Breast epithelium (tissue), 4 donors: ENCODE data around the gene THTPA. TPM values are rescaled to one million over a fixed set of nuclear protein-coding genes. Genes with fewer than 3 reads are reported as not detected.

ENCODE experiments used
- DNase-seq, 2 donors: peaks; one replicate each; pipeline ENCODE4 v3.0.0-alpha.2; 2019; ENCODE audit warnings: low spot score in 2 of 2
- H3K27ac ChIP-seq, 2 donors: fragments of 200-600 bp; sonication (generic) in 1 of 2; one replicate each; pipeline ENCODE4 v1.5.1; 2016 to 2019; ENCODE audit warnings: mild to moderate bottlenecking in 1 of 2
- H3K27me3 ChIP-seq, 2 donors: fragments of 200-600 bp; sonication (generic) in 1 of 2; one replicate each; pipeline versions ENCODE4 v1.5.1 to v1.6.0; 2017 to 2019; ENCODE audit warnings: control low read depth in 1 of 2, mild to moderate bottlenecking in 1 of 2
- H3K36me3 ChIP-seq: fragments of 200-600 bp; one replicate; pipeline ENCODE4 v1.5.1; 2019
- H3K4me1 ChIP-seq, 2 donors: fragments of 200-600 bp; sonication (generic); one replicate each; pipeline ENCODE4 v1.5.1; 2016 to 2019; ENCODE audit warnings: control low read depth in 1 of 2
- H3K4me3 ChIP-seq, 3 donors: fragments of 200-600 bp; sonication (generic); 1 replicate in 2 of 3; 2 replicates in 1 of 3; pipeline ENCODE4 v1.5.1; 2016 to 2019; ENCODE audit warnings: mild to moderate bottlenecking in 3 of 3, moderate library complexity in 2 of 3
- H3K9me3 ChIP-seq, 2 donors: fragments of 200-600 bp; sonication (generic) in 1 of 2; one replicate each; pipeline ENCODE4 v1.5.1; 2016 to 2019; ENCODE audit warnings: control low read depth in 1 of 2
- CTCF ChIP-seq, 3 donors: fragments of 450-650 bp; IDR thresholded peaks; one replicate each; pipeline ENCODE4 v1.5.1; 2016 to 2017; ENCODE audit warnings: antibody characterized with exemption in 3 of 3, mild to moderate bottlenecking in 3 of 3, moderate library complexity in 3 of 3
- POLR2A ChIP-seq: fragments of 450-650 bp; IDR thresholded peaks from one replicate; pipeline ENCODE4 v1.6.1; 2016; ENCODE audit warnings: antibody characterized with exemption, mild to moderate bottlenecking, moderate library complexity
- POLR2AphosphoS5 ChIP-seq, 3 donors: sonication (generic); formaldehyde crosslinking; IDR thresholded peaks; one replicate each; pipeline ENCODE4 v1.6.1; 2017; ENCODE audit warnings: antibody characterized with exemption in 3 of 3
- intact Hi-C: fragments of 100-400 bp; cut with DNase I; formaldehyde crosslinking; loops from one replicate; pipeline ENCODE4 v1.15.1; 2023; ENCODE audit warnings: low total_unique reads
- total RNA-seq, 3 donors: library from RNA; depleted of rRNA; stranded (reverse); fragments of >200 nt; gene quantifications; one replicate each; pipeline ENCODE4 v1.1.0, GENCODE V29; 2016

THTPA gene
- total RNA-seq, 3 donors from 2014 or later, result 13.6 to 22.1 (median 21.0) TPM

DNA sequence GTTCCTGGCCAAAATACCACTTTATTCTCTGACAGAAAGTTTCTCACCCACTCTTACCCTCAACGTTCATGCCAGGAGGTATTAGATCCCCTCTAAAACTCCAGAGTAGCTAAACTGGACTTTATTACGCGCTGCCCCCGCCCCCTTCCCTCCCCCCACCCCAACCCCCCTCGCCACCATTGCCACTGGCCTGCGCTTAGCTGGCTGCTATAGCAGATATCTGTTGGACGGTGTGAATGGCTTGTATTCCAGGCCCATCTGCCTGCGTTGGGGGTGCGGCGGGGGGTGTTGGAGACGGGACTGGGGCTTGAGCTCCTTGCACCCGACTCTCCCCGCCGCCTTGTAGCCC is 564 bp upstream of the THTPA start:
- intact Hi-C loops, result loop anchor here (10.0 kb wide), 1 partner anchor 251 kb away; the partner anchor contains the start of genes BCL2L2 and PPP1R3E
- no peak for DNase-seq
- Histone ChIP-seq H3K4me3 (peak overlapping the region; percentile 75 to 97 (median 86)), H3K27ac (peak overlapping the region; percentile 93), H3K9me3 (no peaks in the 10 kb centered on the region), H3K27me3 (no peaks in the 10 kb centered on the region), H3K36me3 (no peaks in the 10 kb centered on the region), H3K4me1 (no peaks in the 10 kb centered on the region)
- TF ChIP-seq POLR2AphosphoS5 (IDR thresholded peaks at IDR 0.05) (no peak), CTCF (IDR thresholded peaks at IDR 0.05) (no peak), POLR2A (no peak)

DNA sequence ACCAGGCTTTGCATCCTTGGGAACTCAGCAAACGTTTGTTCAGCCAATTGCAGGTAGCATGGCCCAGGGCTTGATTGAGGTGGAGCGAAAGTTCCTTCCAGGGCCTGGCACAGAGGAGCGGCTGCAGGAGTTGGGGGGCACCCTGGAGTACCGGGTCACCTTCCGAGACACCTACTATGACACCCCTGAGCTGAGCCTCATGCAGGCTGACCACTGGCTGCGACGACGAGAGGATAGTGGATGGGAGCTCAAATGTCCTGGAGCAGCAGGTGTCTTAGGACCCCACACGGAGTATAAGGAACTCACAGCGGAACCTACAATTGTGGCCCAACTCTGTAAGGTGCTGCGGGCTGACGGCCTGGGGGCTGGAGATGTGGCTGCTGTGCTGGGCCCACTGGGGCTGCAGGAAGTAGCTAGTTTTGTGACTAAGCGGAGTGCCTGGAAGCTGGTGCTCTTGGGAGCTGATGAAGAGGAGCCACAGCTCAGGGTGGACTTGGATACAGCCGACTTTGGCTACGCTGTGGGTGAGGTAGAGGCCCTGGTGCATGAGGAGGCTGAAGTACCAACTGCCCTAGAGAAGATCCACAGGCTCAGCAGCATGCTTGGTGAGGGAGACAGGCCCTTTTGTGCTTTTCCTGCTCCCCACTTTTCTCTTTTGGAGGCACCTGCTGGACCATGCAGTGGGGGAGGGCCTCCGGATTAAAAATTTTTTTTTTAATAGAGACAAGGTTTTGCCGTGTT is 799 bp downstream of the THTPA start:
- H3K9me3 ChIP-seq, result no peaks in the 10 kb centered on the region
- no peaks in the 10 kb centered on the region for H3K36me3 ChIP-seq
- no peaks in the 10 kb centered on the region for H3K27me3 ChIP-seq
- peak overlapping the region; percentile 93 for H3K27ac ChIP-seq
- no peaks in the 10 kb centered on the region for H3K4me1 ChIP-seq
- H3K4me3 ChIP-seq, result peak overlapping the region; percentile 75 to 97 (median 86)
- no peak for DNase-seq
- intact Hi-C loops, result loop anchor here (10.0 kb wide), 1 partner anchor 252 kb away; the partner anchor contains the start of genes BCL2L2 and PPP1R3E
- no peak for TF ChIP-seq POLR2AphosphoS5 (IDR thresholded peaks at IDR 0.05)
- no peak for TF ChIP-seq POLR2A
- no peak for TF ChIP-seq CTCF (IDR thresholded peaks at IDR 0.05)

- no peaks in the 10 kb centered on the region for H3K36me3 ChIP-seq
- no peak for TF ChIP-seq POLR2A
- H3K9me3 ChIP-seq, result no peaks in the 10 kb centered on the region
- no peak for DNase-seq
- intact Hi-C loops, result loop anchor here (10.0 kb wide), 1 partner anchor 253 kb away; the partner anchor contains the start of genes BCL2L2 and PPP1R3E
- H3K4me3 ChIP-seq, result peak overlapping the region in 1 of 3 donors; percentile 86
- H3K27me3 ChIP-seq, result no peaks in the 10 kb centered on the region
- no peaks in the 10 kb centered on the region for H3K4me1 ChIP-seq
- peak overlapping the region in 1 of 2 donors; percentile 93 for H3K27ac ChIP-seq
These were observed 1.4 kb downstream of the THTPA start for GRCh38 chr14:23557521-23557920.

- TF ChIP-seq POLR2A (no peak), POLR2AphosphoS5 (IDR thresholded peaks at IDR 0.05) (no peak), CTCF (IDR thresholded peaks at IDR 0.05) (no peak)
- Histone ChIP-seq H3K27ac (no peak overlapping the region), H3K27me3 (no peaks in the 10 kb centered on the region), H3K9me3 (no peaks in the 10 kb centered on the region), H3K4me3 (no peak overlapping the region), H3K36me3 (no peaks in the 10 kb centered on the region), H3K4me1 (no peaks in the 10 kb centered on the region)
- intact Hi-C loops, result loop anchor here (10.0 kb wide), 1 partner anchor 253 kb away; the partner anchor contains the start of genes BCL2L2 and PPP1R3E
- DNase-seq, result no peak
These were observed 1.9 kb downstream of the THTPA start for GRCh38 chr14:23557946-23558345.

GRCh38 chr14:23558346-23559009 is 2.4 kb downstream of the THTPA start:
- no peaks in the 10 kb centered on the region for H3K9me3 ChIP-seq
- H3K27ac ChIP-seq, result no peak overlapping the region
- intact Hi-C loops, result loop anchor here (10.0 kb wide), 1 partner anchor 254 kb away; the partner anchor contains the start of genes BCL2L2 and PPP1R3E
- H3K27me3 ChIP-seq, result no peaks in the 10 kb centered on the region
- DNase-seq, result no peak
- TF ChIP-seq POLR2A (no peak), CTCF (IDR thresholded peaks at IDR 0.05) (no peak), POLR2AphosphoS5 (IDR thresholded peaks at IDR 0.05) (no peak)
- no peak overlapping the region for H3K4me3 ChIP-seq
- no peaks in the 10 kb centered on the region for H3K36me3 ChIP-seq
- H3K4me1 ChIP-seq, result no peaks in the 10 kb centered on the region
